WTC11 (cell line): ENCODE data around the gene SAP30L. TPM values are rescaled to one million over a fixed set of nuclear protein-coding genes. Genes with fewer than 3 reads are reported as not detected.

Experiments used
- AFF4 ChIP-seq: sonication (generic); formaldehyde crosslinking; IDR thresholded peaks from 2 replicates; pipeline ENCODE4 v1.8.1; 2023; ENCODE audit warnings: mild to moderate bottlenecking, missing genetic modification reagents, borderline replicate concordance
- ATF1 ChIP-seq: sonication (generic); formaldehyde crosslinking; IDR thresholded peaks from 2 replicates; pipeline ENCODE4 v1.8.1; 2023; ENCODE audit warnings: mild to moderate bottlenecking, moderate library complexity, missing genetic modification reagents
- ATF6 ChIP-seq: sonication (generic); formaldehyde crosslinking; IDR thresholded peaks from 2 replicates; pipeline ENCODE4 v1.8.1; 2023; ENCODE audit warnings: mild to moderate bottlenecking, missing genetic modification reagents
- CREM ChIP-seq: sonication (generic); formaldehyde crosslinking; IDR thresholded peaks from 2 replicates; pipeline ENCODE4 v1.8.1; 2022; ENCODE audit warnings: mild to moderate bottlenecking, missing genetic modification reagents, moderate library complexity
- CTCF ChIP-seq: fragments of 200-600 bp; IDR thresholded peaks from 2 replicates; pipeline ENCODE4 v1.8.0; 2022; ENCODE audit warnings: antibody characterized with exemption
- E2F4 ChIP-seq: sonication (generic); formaldehyde crosslinking; IDR thresholded peaks from 2 replicates; pipeline ENCODE4 v1.8.1; 2022; ENCODE audit warnings: low read depth, mild to moderate bottlenecking, moderate library complexity, missing genetic modification reagents, borderline replicate concordance
- ETV6 ChIP-seq: sonication (generic); formaldehyde crosslinking; IDR thresholded peaks from 2 replicates; pipeline ENCODE4 v1.8.1; 2022; ENCODE audit warnings: mild to moderate bottlenecking, missing genetic modification reagents
- FOXJ3 ChIP-seq: sonication (generic); formaldehyde crosslinking; IDR thresholded peaks from 2 replicates; pipeline ENCODE4 v1.9.0; 2021; ENCODE audit warnings: missing genetic modification reagents, mild to moderate bottlenecking, borderline replicate concordance
- FOXP4 ChIP-seq: sonication (generic); formaldehyde crosslinking; IDR thresholded peaks from 2 replicates; pipeline ENCODE4 v1.8.0; 2022; ENCODE audit warnings: mild to moderate bottlenecking, missing genetic modification reagents
- GABPB1 ChIP-seq: sonication (generic); formaldehyde crosslinking; IDR thresholded peaks from 2 replicates; pipeline ENCODE4 v1.8.1; 2023; ENCODE audit warnings: mild to moderate bottlenecking, missing genetic modification reagents
- HMGA2 ChIP-seq: fragments of 250-450 bp; sonication (Bioruptor Pico); IDR thresholded peaks from 2 replicates; pipeline ENCODE4 v1.4.0; 2021; ENCODE audit warnings: mild to moderate bottlenecking, moderate library complexity
- HMGXB4 ChIP-seq: sonication (generic); formaldehyde crosslinking; IDR thresholded peaks from 2 replicates; pipeline ENCODE4 v1.8.1; 2023; ENCODE audit warnings: mild to moderate bottlenecking, moderate library complexity, missing genetic modification reagents
- JUN ChIP-seq: sonication (generic); formaldehyde crosslinking; IDR thresholded peaks from 2 replicates; pipeline ENCODE4 v1.8.0; 2023; ENCODE audit warnings: mild to moderate bottlenecking, missing genetic modification reagents
- MLX ChIP-seq: sonication (generic); formaldehyde crosslinking; IDR thresholded peaks from 2 replicates; pipeline ENCODE4 v1.8.1; 2023; ENCODE audit warnings: mild to moderate bottlenecking, missing genetic modification reagents, moderate library complexity
- NR2C2 ChIP-seq: sonication (generic); formaldehyde crosslinking; IDR thresholded peaks from 2 replicates; pipeline ENCODE4 v1.8.0; 2022; ENCODE audit warnings: mild to moderate bottlenecking, missing genetic modification reagents
- OVOL2 ChIP-seq: fragments of 250-450 bp; sonication (Bioruptor Pico); IDR thresholded peaks from 2 replicates; pipeline ENCODE4 v1.9.0; 2021; ENCODE audit warnings: mild to moderate bottlenecking, borderline replicate concordance
- PRDM15 ChIP-seq: sonication (generic); formaldehyde crosslinking; IDR thresholded peaks from 2 replicates; pipeline ENCODE4 v1.8.0; 2022; ENCODE audit warnings: missing genetic modification reagents
- ZNF219 ChIP-seq: sonication (generic); formaldehyde crosslinking; IDR thresholded peaks from 2 replicates; pipeline ENCODE4 v1.8.0; 2023; ENCODE audit warnings: missing genetic modification reagents, mild to moderate bottlenecking, borderline replicate concordance
- ZNF263 ChIP-seq: sonication (generic); formaldehyde crosslinking; IDR thresholded peaks from 2 replicates; pipeline ENCODE4 v1.8.1; 2022; ENCODE audit warnings: low read depth, mild to moderate bottlenecking, moderate library complexity, missing genetic modification reagents
- ZNF396 ChIP-seq: fragments of 250-450 bp; sonication (Bioruptor Pico); IDR thresholded peaks from 2 replicates; pipeline ENCODE4 v1.8.0; 2021; ENCODE audit warnings: mild to moderate bottlenecking, moderate library complexity, borderline replicate concordance
- total RNA-seq: library from RNA; stranded (reverse); gene quantifications from 3 replicates; pipeline ENCODE4 v1.2.3, GENCODE V29; 2021

The SAP30L gene
- total RNA-seq, 1 experiment from 2014 or later, result 33.5 TPM

GRCh38 chr5:154405078-154405792 lies 40.6 kb upstream of the SAP30L start (continued):
- TF ChIP-seq GABPB1 (CRISPR knock-in tag) (no peak), ATF6 (CRISPR knock-in tag) (no peak), ZNF263 (CRISPR knock-in tag) (no peak), E2F4 (CRISPR knock-in tag) (no peak), ETV6 (CRISPR knock-in tag) (0 out of 2 replicates have a peak, but pooled peaks have one; percentile 45), FOXJ3 (CRISPR knock-in tag) (no peak), MLX (CRISPR knock-in tag) (no peak), ZNF219 (CRISPR knock-in tag) (no peak), JUN (CRISPR knock-in tag) (no peak), ZNF396 (CRISPR knock-in tag) (no peak), HMGA2 (CRISPR knock-in tag) (no peak), CREM (CRISPR knock-in tag) (0 out of 2 replicates have a peak, but pooled peaks have one; percentile 28), NR2C2 (CRISPR knock-in tag) (no peak), HMGXB4 (peak; percentile 61; the same call in 1 of the 2 replicates), CTCF (peak; percentile 86), FOXP4 (no peak), OVOL2 (CRISPR knock-in tag) (no peak), ATF1 (CRISPR knock-in tag) (no peak), PRDM15 (CRISPR knock-in tag) (no peak), AFF4 (CRISPR knock-in tag) (no peak)
